SK-N-SH treated with all-trans-retinoic acid at 6 μM for 48 hours (cell line): ENCODE measurements around the gene TMEM131L.

Source experiments
- ATAC-seq: fragments of 200-7000 bp; cut with Tn5 transposase; 3 replicates; pipeline ENCODE4 v1.9.1; 2020; ENCODE audit warnings: mild to moderate bottlenecking, moderate library complexity
- ARNTL ChIP-seq: fragments of 450-650 bp; formaldehyde crosslinking; IDR thresholded peaks from 2 replicates; pipeline ENCODE4 v1.5.0; 2020; ENCODE audit warnings: low read depth, mild to moderate bottlenecking, moderate library complexity, borderline replicate concordance
- BACH2 ChIP-seq: fragments of 250-450 bp; sonication (Bioruptor Pico); IDR thresholded peaks from 2 replicates; pipeline ENCODE4 v1.9.0; 2021; ENCODE audit warnings: mild to moderate bottlenecking, borderline replicate concordance
- CSDC2 ChIP-seq: fragments of 250-450 bp; sonication (Bioruptor Pico); IDR thresholded peaks from 2 replicates; pipeline ENCODE4 v1.5.0; 2020; ENCODE audit warnings: mild to moderate bottlenecking, moderate library complexity
- CSRNP3 ChIP-seq: fragments of 250-450 bp; sonication (Bioruptor Pico); IDR thresholded peaks from 2 replicates; pipeline ENCODE4 v1.5.1; 2021; ENCODE audit warnings: mild to moderate bottlenecking, moderate library complexity
- ESRRG ChIP-seq: fragments of 250-450 bp; sonication (Bioruptor Pico); IDR thresholded peaks from 2 replicates; pipeline ENCODE4 v1.6.1; 2021; ENCODE audit warnings: mild to moderate bottlenecking
- GLIS3 ChIP-seq: fragments of 250-450 bp; sonication (Bioruptor Pico); IDR thresholded peaks from 2 replicates; pipeline ENCODE4 v1.5.0; 2020; ENCODE audit warnings: mild to moderate bottlenecking, moderate library complexity
- ISL1 ChIP-seq: fragments of 250-450 bp; sonication (Bioruptor Pico); IDR thresholded peaks from 2 replicates; pipeline ENCODE4 v2.1.2; 2022; ENCODE audit warnings: mild to moderate bottlenecking, moderate library complexity
- OSR1 ChIP-seq: fragments of 250-450 bp; sonication (Bioruptor Pico); IDR thresholded peaks from 2 replicates; pipeline ENCODE4 v1.8.0; 2022; ENCODE audit warnings: moderate library complexity, mild to moderate bottlenecking, inconsistent platforms
- PATZ1 ChIP-seq: fragments of 250-450 bp; sonication (Bioruptor Pico); IDR thresholded peaks from 2 replicates; pipeline ENCODE4 v1.8.0; 2020; ENCODE audit warnings: mild to moderate bottlenecking, moderate library complexity, borderline replicate concordance
- POU6F1 ChIP-seq: fragments of 250-450 bp; sonication (Bioruptor Pico); IDR thresholded peaks from 2 replicates; pipeline ENCODE4 v1.8.0; 2021; ENCODE audit warnings: low read depth, mild to moderate bottlenecking, moderate library complexity, borderline replicate concordance
- PPARA ChIP-seq: fragments of 250-450 bp; sonication (Bioruptor Pico); IDR thresholded peaks from 2 replicates; pipeline ENCODE4 v1.5.0; 2020; ENCODE audit warnings: mild to moderate bottlenecking, borderline replicate concordance
- RARB ChIP-seq: fragments of 250-450 bp; sonication (Bioruptor Pico); IDR thresholded peaks from 2 replicates; pipeline ENCODE4 v1.8.0; 2021; ENCODE audit warnings: mild to moderate bottlenecking, moderate library complexity
- SNAI2 ChIP-seq: fragments of 250-450 bp; sonication (Bioruptor Pico); IDR thresholded peaks from 2 replicates; pipeline ENCODE4 v1.5.0; 2020; ENCODE audit warnings: mild to moderate bottlenecking, moderate library complexity
- TCF4 ChIP-seq: fragments of 250-450 bp; sonication (Bioruptor Pico); IDR thresholded peaks from 2 replicates; pipeline ENCODE4 v1.8.0; 2021; ENCODE audit warnings: mild to moderate bottlenecking, moderate library complexity, borderline replicate concordance
- TOX ChIP-seq: fragments of 250-450 bp; sonication (Bioruptor Pico); IDR thresholded peaks from 2 replicates; pipeline ENCODE4 v1.8.0; 2021; ENCODE audit warnings: mild to moderate bottlenecking, moderate library complexity, borderline replicate concordance
- TSHZ2 ChIP-seq: fragments of 250-450 bp; sonication (Bioruptor Pico); IDR thresholded peaks from 2 replicates; pipeline ENCODE4 v1.5.0; 2020; ENCODE audit warnings: mild to moderate bottlenecking, moderate library complexity
- ZC3H10 ChIP-seq: fragments of 250-450 bp; sonication (Bioruptor Pico); IDR thresholded peaks from 2 replicates; pipeline ENCODE4 v1.5.1; 2021; ENCODE audit warnings: mild to moderate bottlenecking, moderate library complexity
- ZFP3 ChIP-seq: fragments of 250-450 bp; sonication (Bioruptor Pico); IDR thresholded peaks from 2 replicates; pipeline ENCODE4 v1.5.0; 2020; ENCODE audit warnings: mild to moderate bottlenecking, moderate library complexity
- ZFP30 ChIP-seq: fragments of 450-650 bp; formaldehyde crosslinking; IDR thresholded peaks from 2 replicates; pipeline ENCODE4 v1.5.0; 2022; ENCODE audit warnings: mild to moderate bottlenecking, moderate library complexity
- ZNF565 ChIP-seq: fragments of 450-650 bp; formaldehyde crosslinking; conservative IDR thresholded peaks from 2 replicates; pipeline ENCODE4 v1.5.0; 2020; ENCODE audit warnings: low read depth, mild to moderate bottlenecking, moderate library complexity
- ZNF70 ChIP-seq: fragments of 450-650 bp; formaldehyde crosslinking; IDR thresholded peaks from 2 replicates; pipeline ENCODE4 v1.5.0; 2020; ENCODE audit warnings: mild to moderate bottlenecking, moderate library complexity
- ZNF8 ChIP-seq: fragments of 450-650 bp; formaldehyde crosslinking; IDR thresholded peaks from 2 replicates; pipeline ENCODE4 v1.5.0; 2020; ENCODE audit warnings: mild to moderate bottlenecking, moderate library complexity

The TMEM131L gene

GRCh38 chr4:153440475-153440874 lies 25.7 kb upstream of the TMEM131L start:
- no peak for ATAC-seq
- TF ChIP-seq TCF4 (CRISPR knock-in tag) (no peak), ARNTL (CRISPR knock-in tag) (no peak), PPARA (CRISPR knock-in tag) (no peak), CSDC2 (CRISPR knock-in tag) (no peak), ZNF70 (CRISPR knock-in tag) (no peak), ZFP30 (CRISPR knock-in tag) (no peak), ZFP3 (CRISPR knock-in tag) (no peak), ZNF565 (CRISPR knock-in tag) (no peak), TSHZ2 (no peak), CSRNP3 (CRISPR knock-in tag) (no peak), RARB (CRISPR knock-in tag) (no peak), ISL1 (CRISPR knock-in tag) (no peak), SNAI2 (CRISPR knock-in tag) (no peak), TOX (CRISPR knock-in tag) (no peak), POU6F1 (no peak), ESRRG (no peak), BACH2 (CRISPR knock-in tag) (no peak), GLIS3 (CRISPR knock-in tag) (no peak)

- no peak for ATAC-seq
Measured at GRCh38 chr4:153447175-153447905, 18.8 kb upstream of the TMEM131L start.

More at GRCh38 chr4:153447175-153447905, 18.8 kb upstream of the TMEM131L start:
- TF ChIP-seq ZNF565 (CRISPR knock-in tag) (no peak), ESRRG (no peak), RARB (CRISPR knock-in tag) (no peak), ISL1 (CRISPR knock-in tag) (no peak), ZNF70 (CRISPR knock-in tag) (no peak), CSRNP3 (CRISPR knock-in tag) (no peak), PATZ1 (CRISPR knock-in tag) (no peak), ZFP30 (CRISPR knock-in tag) (no peak), TOX (CRISPR knock-in tag) (no peak), ZNF8 (CRISPR knock-in tag) (no peak), GLIS3 (CRISPR knock-in tag) (no peak), SNAI2 (CRISPR knock-in tag) (no peak), OSR1 (CRISPR knock-in tag) (no peak), TCF4 (CRISPR knock-in tag) (no peak), BACH2 (CRISPR knock-in tag) (no peak), CSDC2 (CRISPR knock-in tag) (no peak), TSHZ2 (no peak), ZC3H10 (CRISPR knock-in tag) (no peak)
- TF ChIP-seq, all 23 proteins: peak for 0
